B cell (primary cell): ENCODE measurements around the gene CLK2. TPM values are rescaled to one million over a fixed set of nuclear protein-coding genes. Genes with fewer than 3 reads are reported as not detected.
"Not testable (repeated sequence)": the region's sequence is repeated elsewhere in the genome, so short reads cannot be mapped to it uniquely, and the experiment has no call there.

ENCODE experiments used
- ATAC-seq: fragments of 200-7000 bp; cut with Tn5 transposase; one replicate; pipeline ENCODE4 v1.10.0; 2021; ENCODE audit warnings: low read depth, mild to moderate bottlenecking, moderate number of reproducible peaks, moderate library complexity
- CTCF ChIA-PET: fragments of 350-600 bp; sonication (Branson Sonifier 250); formaldehyde crosslinking; loops from one replicate; lab custom pipeline; 2021; ENCODE audit warnings: antibody characterized with exemption, inconsistent platforms; lab: Charles Lee
- POLR2A ChIA-PET: fragments of 350-600 bp; sonication (Branson Sonifier 250); formaldehyde crosslinking; loops from one replicate; lab custom pipeline; 2021; ENCODE audit warnings: antibody characterized with exemption; lab: Charles Lee
- DNase-seq: peaks from one replicate; pipeline ENCODE4 v3.0.0; 2013
- H2AFZ ChIP-seq: 2 replicates; pipeline ENCODE4 v1.6.1; 2012; ENCODE audit warnings: mild to moderate bottlenecking, low read depth, low read length; ENCODE audit not compliant: insufficient read depth, poor library complexity, severe bottlenecking
- H3K27ac ChIP-seq, 2 donors: 1 replicate in 1 of 2; 2 replicates in 1 of 2; pipeline ENCODE4 v1.5.1; 2012 to 2013; ENCODE audit warnings: low read length in 2 of 2, mild to moderate bottlenecking in 2 of 2, moderate library complexity in 1 of 2
- H3K27me3 ChIP-seq, 4 experiments: fragments of 200-600 bp in 1 of 4; sonication (generic) in 1 of 4; replicated peaks in 1 of 4; 1 replicate in 2 of 4; 2 replicates in 2 of 4; pipeline versions ENCODE4 v1.6.1 to v1.7.0; 2013 to 2016; ENCODE audit warnings: low read length in 3 of 4, mild to moderate bottlenecking in 2 of 4, mixed read lengths in 1 of 4, moderate library complexity in 1 of 4; ENCODE audit not compliant: insufficient read depth in 4 of 4, control insufficient read depth in 3 of 4; ENCODE audit errors: control extremely low read depth in 1 of 4
- H3K36me3 ChIP-seq, 2 experiments: replicated peaks in 1 of 2; 1 replicate in 1 of 2; 2 replicates in 1 of 2; pipeline versions ENCODE4 v1.6.1 to v1.7.1; 2013; ENCODE audit warnings: low read length in 1 of 2; ENCODE audit not compliant: insufficient read depth in 2 of 2, control insufficient read depth in 1 of 2; ENCODE audit errors: control extremely low read depth in 1 of 2, extremely low read depth in 1 of 2
- H3K4me1 ChIP-seq, 2 donors: fragments of 200-600 bp in 1 of 2; sonication (generic) in 1 of 2; 1 replicate in 1 of 2; 2 replicates in 1 of 2; pipeline versions ENCODE4 v1.5.1 to v1.6.1; 2013 to 2017; ENCODE audit warnings: low read length in 2 of 2; ENCODE audit not compliant: control insufficient read depth in 2 of 2, insufficient read depth in 2 of 2
- H3K4me2 ChIP-seq: replicated peaks from 2 replicates; pipeline ENCODE3; 2012; ENCODE audit warnings: mild to moderate bottlenecking, low read depth, low read length; ENCODE audit not compliant: poor library complexity, severe bottlenecking
- H3K4me3 ChIP-seq, 5 experiments: fragments of 200-600 bp in 1 of 5; sonication (generic) in 1 of 5; 1 replicate in 3 of 5; 2 replicates in 2 of 5; pipeline versions ENCODE4 v1.5.1 to v1.7.0; 2011 to 2016; ENCODE audit warnings: low read length in 4 of 5, mild to moderate bottlenecking in 4 of 5, low read depth in 2 of 5, control low read depth in 1 of 5, moderate library complexity in 1 of 5; ENCODE audit not compliant: insufficient read depth in 1 of 5; ENCODE audit errors: control extremely low read depth in 1 of 5, extremely low read depth in 1 of 5
- H3K79me2 ChIP-seq: fragments of 200-600 bp; sonication (generic); one replicate; pipeline ENCODE4 v1.6.0; 2016; ENCODE audit warnings: low read length; ENCODE audit not compliant: control insufficient read depth, insufficient read depth
- H3K9ac ChIP-seq: fragments of 200-600 bp; sonication (generic); 2 replicates; pipeline ENCODE4 v1.6.1; 2017; ENCODE audit warnings: mild to moderate bottlenecking, low read length, moderate library complexity
- H3K9me3 ChIP-seq, 3 donors: one replicate each; pipeline versions ENCODE4 v1.6.1 to v1.7.1; 2013; ENCODE audit warnings: low read length in 2 of 3; ENCODE audit not compliant: control insufficient read depth in 2 of 3, insufficient read depth in 1 of 3; ENCODE audit errors: control extremely low read depth in 1 of 3
- H4K20me1 ChIP-seq: 2 replicates; pipeline ENCODE4 v1.6.0; 2012; ENCODE audit warnings: mild to moderate bottlenecking, low read length; ENCODE audit not compliant: insufficient read depth, control insufficient read depth, poor library complexity, severe bottlenecking
- H3K27ac Mint-ChIP-seq: one replicate; pipeline ENCODE4 v1.8.0; 2021; ENCODE audit warnings: mixed read lengths
- H3K27me3 Mint-ChIP-seq: one replicate; pipeline ENCODE4 v1.8.0; 2021; ENCODE audit warnings: mixed read lengths
- H3K4me1 Mint-ChIP-seq: one replicate; pipeline ENCODE4 v1.8.0; 2021; ENCODE audit warnings: mixed read lengths
- H3K4me3 Mint-ChIP-seq: one replicate; pipeline ENCODE4 v1.8.0; 2021; ENCODE audit warnings: mixed read lengths
- H3K9me3 Mint-ChIP-seq: one replicate; pipeline ENCODE4 v1.8.0; 2022; ENCODE audit warnings: mixed read lengths; ENCODE audit not compliant: insufficient read depth
- whole genome bisulfite sequencing: methylation state at CpG from one replicate; pipeline ENCODE4 v1.1.5; 2013; ENCODE audit warnings: missing lambda C conversion rate; ENCODE audit not compliant: insufficient coverage; 5-methylcytosine and 5-hydroxymethylcytosine counted together
- intact Hi-C: fragments of 100-400 bp; cut with micrococcal nuclease; formaldehyde crosslinking; loops from one replicate; pipeline ENCODE4 v1.10.0; 2022
- polyA plus RNA-seq: library from polyadenylated mRNA; depleted of rRNA; stranded (reverse); fragments of >200 nt; gene quantifications from 2 replicates; pipeline ENCODE4 v1.2.3, GENCODE V29; 2012
- total RNA-seq, 2 donors: library from RNA; stranded (reverse); fragments of 120-200 nt in 1 of 2; gene quantifications; 1 replicate in 1 of 2; 2 replicates in 1 of 2; pipeline versions ENCODE4 v1.2.3 to v1.2.4, GENCODE V29; 2013 to 2022

Gene CLK2
- total and polyA plus RNA-seq, 2 donors (not counting 1 experiment from before 2014, with no cell fraction given): 152 to 161 TPM

DNA sequence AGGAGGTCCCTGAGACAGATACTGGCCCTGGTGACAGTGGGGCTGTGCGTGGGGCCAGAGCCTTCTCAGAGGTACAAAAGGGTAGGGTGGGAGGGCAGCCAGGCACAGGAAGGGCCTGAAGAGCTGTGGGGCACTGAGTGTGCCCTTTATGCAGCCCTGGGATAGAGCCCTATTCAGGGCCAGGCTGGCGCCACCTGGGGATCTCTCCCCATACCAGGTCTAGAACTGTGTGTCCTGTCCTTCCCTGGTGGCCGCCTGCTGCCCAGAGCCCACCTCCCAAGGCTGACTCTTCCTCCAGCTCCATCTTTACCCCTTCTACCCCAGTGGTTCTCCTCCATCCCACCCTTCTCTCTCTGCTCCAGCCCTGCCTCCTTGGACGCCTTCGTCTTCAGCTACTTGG is 39.8 kb downstream of the CLK2 start:
- WGBS: 80% methylated on average over 1 of the region's 5 CpGs
- CTCF ChIA-PET, H3K27me3 ChIP-seq, H3K4me3 Mint-ChIP-seq, H3K4me3 ChIP-seq, ATAC-seq, H3K27me3 Mint-ChIP-seq, POLR2A ChIA-PET, H2AFZ ChIP-seq, H3K79me2 ChIP-seq, H3K4me2 ChIP-seq, DNase-seq, H3K4me1 ChIP-seq, H3K27ac Mint-ChIP-seq, H3K27ac ChIP-seq, H3K4me1 Mint-ChIP-seq, H3K9me3 Mint-ChIP-seq, H3K9ac ChIP-seq, H4K20me1 ChIP-seq, H3K9me3 ChIP-seq, intact Hi-C loops: not testable (repeated sequence)
- H3K36me3 ChIP-seq: peaks cover 0 to 20% of the 10 kb centered on the region in 2 experiments

- DNase-seq, H3K27ac ChIP-seq, H3K4me3 Mint-ChIP-seq, H3K4me3 ChIP-seq, H3K4me1 ChIP-seq, CTCF ChIA-PET, H3K27ac Mint-ChIP-seq, H3K9me3 Mint-ChIP-seq, H2AFZ ChIP-seq, H4K20me1 ChIP-seq, H3K27me3 Mint-ChIP-seq, H3K79me2 ChIP-seq, intact Hi-C loops, H3K4me1 Mint-ChIP-seq, H3K9me3 ChIP-seq, ATAC-seq, H3K27me3 ChIP-seq, H3K9ac ChIP-seq, H3K4me2 ChIP-seq: not testable (repeated sequence)
- H3K36me3 ChIP-seq: peaks cover 0 to 13% of the 10 kb centered on the region in 2 experiments
- 98% methylated on average over 6 of the region's 13 CpGs for WGBS
- POLR2A ChIA-PET: interaction anchor here (0.6 kb wide), 1 partner anchor 61 kb away, joined by 9 read pairs; no protein-coding TSS in a partner anchor
Measured at GRCh38 chr1:155232001-155232978, 41.0 kb downstream of the CLK2 start.

GRCh38 chr1:155231302-155231701 is 42.0 kb downstream of the CLK2 start:
- H3K27ac Mint-ChIP-seq, H3K27ac ChIP-seq, H3K4me3 ChIP-seq, H2AFZ ChIP-seq, H3K79me2 ChIP-seq, CTCF ChIA-PET, DNase-seq, POLR2A ChIA-PET, H3K9me3 ChIP-seq, H3K4me2 ChIP-seq, H3K4me3 Mint-ChIP-seq, H3K36me3 ChIP-seq, H3K9me3 Mint-ChIP-seq, H3K27me3 ChIP-seq, intact Hi-C loops, H3K27me3 Mint-ChIP-seq, H3K9ac ChIP-seq, H4K20me1 ChIP-seq, ATAC-seq: not testable (repeated sequence)
- peaks cover 13% of the 10 kb centered on the region for H3K4me1 Mint-ChIP-seq
- H3K4me1 ChIP-seq: peaks cover 7 to 17% of the 10 kb centered on the region in 2 donors
- 60% methylated on average over 3 of the region's 3 CpGs for WGBS
